ENCODE data around the gene PRDM4. TPM values are rescaled to one million over a fixed set of nuclear protein-coding genes. Genes with fewer than 3 reads are reported as not detected.

PRDM4 gene, protein sequence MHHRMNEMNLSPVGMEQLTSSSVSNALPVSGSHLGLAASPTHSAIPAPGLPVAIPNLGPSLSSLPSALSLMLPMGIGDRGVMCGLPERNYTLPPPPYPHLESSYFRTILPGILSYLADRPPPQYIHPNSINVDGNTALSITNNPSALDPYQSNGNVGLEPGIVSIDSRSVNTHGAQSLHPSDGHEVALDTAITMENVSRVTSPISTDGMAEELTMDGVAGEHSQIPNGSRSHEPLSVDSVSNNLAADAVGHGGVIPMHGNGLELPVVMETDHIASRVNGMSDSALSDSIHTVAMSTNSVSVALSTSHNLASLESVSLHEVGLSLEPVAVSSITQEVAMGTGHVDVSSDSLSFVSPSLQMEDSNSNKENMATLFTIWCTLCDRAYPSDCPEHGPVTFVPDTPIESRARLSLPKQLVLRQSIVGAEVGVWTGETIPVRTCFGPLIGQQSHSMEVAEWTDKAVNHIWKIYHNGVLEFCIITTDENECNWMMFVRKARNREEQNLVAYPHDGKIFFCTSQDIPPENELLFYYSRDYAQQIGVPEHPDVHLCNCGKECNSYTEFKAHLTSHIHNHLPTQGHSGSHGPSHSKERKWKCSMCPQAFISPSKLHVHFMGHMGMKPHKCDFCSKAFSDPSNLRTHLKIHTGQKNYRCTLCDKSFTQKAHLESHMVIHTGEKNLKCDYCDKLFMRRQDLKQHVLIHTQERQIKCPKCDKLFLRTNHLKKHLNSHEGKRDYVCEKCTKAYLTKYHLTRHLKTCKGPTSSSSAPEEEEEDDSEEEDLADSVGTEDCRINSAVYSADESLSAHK
- 20.7 and 22.4 TPM in 2 replicates for total RNA-seq

DNA sequence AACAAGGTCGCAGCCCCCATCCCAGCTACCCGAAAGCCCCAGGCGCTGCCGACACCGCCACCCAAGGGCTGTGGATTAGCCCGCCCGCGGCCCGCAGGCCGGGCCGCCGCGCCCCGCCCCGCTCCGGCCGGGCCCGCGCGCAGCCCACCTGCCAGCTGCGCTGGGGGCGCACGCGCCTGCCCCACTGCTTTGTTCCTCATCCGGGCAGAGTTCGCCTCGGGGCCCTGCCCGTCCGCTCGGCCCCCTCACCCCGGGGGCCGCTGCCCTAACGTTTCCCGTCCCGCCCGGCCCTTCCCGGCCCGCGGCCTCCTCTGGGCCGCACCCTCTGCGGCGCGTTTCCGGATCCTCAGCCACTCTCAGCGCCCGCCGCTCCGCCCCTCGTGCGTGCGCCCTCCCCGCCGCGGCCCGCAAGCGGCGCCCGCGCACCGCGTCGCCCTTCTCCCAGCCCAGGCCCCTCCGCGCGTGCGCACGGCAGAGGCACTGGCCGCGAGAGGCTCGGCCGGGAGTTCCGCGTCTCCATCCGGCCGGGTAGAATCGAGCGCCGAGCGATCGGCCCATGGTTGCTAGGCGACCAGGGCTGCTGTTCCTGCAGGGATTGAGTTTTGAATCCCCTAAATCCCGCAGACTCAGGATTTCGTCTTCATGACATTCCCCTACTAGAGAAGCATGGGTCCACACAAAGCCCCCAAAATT is at the start of gene PRDM4:
Gene PRDM4 (minus strand): TSS at position 329 of the 693 bp plus-strand sequence. CDS start 622 bp downstream, outside the sequence.

DNA sequence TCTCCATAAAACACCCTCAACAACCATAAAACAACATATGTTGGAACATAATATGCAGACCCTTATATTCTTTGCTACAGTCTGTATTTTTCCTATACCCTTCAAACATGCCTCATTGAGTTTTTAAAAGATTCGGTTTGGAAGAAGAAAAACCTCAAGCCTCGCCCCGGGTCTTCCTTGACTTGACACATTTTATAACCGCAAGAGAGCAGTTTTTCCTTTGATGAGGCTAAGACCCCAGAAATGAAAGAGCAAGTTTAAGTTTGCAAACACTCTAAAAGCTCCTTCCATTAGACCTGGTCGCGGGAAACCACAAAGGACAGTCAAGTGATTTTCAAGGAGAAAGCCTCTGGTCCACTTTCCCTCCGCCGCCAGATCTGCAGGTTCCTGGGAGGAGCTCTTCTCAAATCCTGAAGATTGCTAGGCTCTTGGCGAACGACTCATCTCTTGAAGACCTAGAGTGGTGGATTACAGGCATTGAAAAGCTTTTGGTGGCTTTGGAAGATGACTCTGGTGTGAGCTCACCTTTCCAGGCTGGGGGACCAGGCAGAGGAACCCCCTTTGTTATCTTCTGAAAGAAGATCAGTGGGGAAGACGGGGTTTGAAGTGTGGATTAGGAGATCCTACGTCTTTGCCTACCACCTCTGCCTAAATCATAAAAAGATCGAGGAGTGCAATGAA is 13.6 kb upstream of the PRDM4 start, which contains the start of gene ASCL4:
Gene ASCL4 (plus strand): TSS at position 356 of the 681 bp plus-strand sequence. CDS start 515 bp downstream, outside the sequence.

DNA sequence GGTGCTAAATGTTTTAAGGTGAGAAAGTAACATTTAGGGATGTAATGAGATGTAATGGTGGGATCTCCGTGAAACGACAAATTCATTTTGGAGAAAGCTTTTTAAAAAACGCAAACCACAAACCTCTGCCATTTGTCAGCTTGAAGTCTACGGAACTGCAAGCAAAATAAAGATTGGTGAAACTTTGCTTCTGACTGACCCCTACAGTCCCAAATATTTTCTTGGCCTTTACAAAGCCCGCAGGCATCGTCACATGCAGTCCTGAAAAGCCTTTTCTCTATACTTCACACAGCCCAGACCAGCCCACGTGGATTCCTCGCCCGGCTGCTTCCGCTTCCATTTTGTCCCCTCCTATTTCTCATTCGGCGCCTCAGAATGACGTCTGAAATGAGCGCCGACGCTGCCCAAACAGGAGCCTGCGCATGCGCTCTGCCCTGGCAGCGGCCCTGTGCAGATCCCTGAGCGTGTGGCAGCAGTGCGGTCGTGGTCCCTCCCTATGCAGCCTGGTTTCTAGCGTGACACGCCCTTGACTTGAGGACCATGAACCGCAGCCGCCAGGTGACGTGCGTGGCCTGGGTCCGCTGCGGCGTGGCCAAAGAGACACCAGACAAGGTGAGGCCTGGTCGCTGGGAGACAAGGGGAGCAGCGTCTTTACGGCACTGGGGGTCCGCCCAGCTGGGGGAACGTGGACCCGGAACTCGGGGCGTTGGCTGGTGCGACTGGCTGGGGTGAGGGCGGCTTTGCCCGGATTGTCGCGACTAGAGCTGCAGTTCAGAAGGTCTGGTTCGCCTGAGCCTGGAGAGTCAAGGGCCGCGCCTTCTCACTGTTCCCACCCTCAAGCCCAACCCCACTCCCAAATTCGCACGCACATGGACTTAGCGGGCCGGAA is 75.3 kb downstream of the PRDM4 start, which contains the start of gene PWP1:
Gene PWP1 (plus strand): TSS at position 440 of the 889 bp plus-strand sequence. CDS start 101 bp downstream, at position 541.

Other genes starting within 250 kb of the PRDM4 start
- gene PWP1, start 75.3 kb downstream of the PRDM4 start, total RNA-seq, result 73.7 and 141 TPM in 2 replicates
- not detected in 2 replicates for gene ASCL4, start 13.6 kb upstream of the PRDM4 start, total RNA-seq

All from hair follicular keratinocyte (primary cell).